Measurements from ENCODE around the gene CTNNAL1.

CTNNAL1 gene

GRCh38 chr9:109026306-109026705 is 13.0 kb upstream of the CTNNAL1 start:
- no peak for DNase-seq (ENCODE audit: low read depth)

- no peak for DNase-seq (ENCODE audit: low read depth)
Measured at GRCh38 chr9:109022873-109023272, 9.6 kb upstream of the CTNNAL1 start.

GRCh38 chr9:109020581-109021511 is 7.5 kb upstream of the CTNNAL1 start:
- no peak for DNase-seq (ENCODE audit: low read depth)

DNA sequence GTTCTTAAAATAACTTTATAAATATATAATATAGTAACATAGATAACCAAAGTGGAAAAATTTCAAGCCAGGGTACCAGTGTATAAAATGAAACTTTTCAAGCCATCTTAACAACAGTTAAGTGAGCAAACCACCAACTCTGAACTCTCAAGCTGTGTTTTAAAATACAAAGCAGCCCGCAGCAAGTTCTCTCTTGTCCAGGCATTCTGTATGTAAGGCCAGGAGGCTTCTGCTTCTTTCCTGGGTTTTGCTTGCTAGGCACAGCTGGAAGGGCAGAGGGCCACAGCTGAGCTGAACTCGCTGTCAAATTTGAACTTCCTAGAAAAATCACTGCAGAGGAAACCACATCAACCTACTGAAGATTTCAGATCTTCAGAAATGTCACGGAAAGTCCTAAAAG is 6.8 kb upstream of the CTNNAL1 start:
- no peak for DNase-seq (ENCODE audit: low read depth)

GRCh38 chr9:109019420-109019819 is 6.1 kb upstream of the CTNNAL1 start:
- no peak for DNase-seq (ENCODE audit: low read depth)

GRCh38 chr9:109017493-109017892 is 4.2 kb upstream of the CTNNAL1 start:
- DNase-seq (ENCODE audit: low read depth) = no peak

DNA sequence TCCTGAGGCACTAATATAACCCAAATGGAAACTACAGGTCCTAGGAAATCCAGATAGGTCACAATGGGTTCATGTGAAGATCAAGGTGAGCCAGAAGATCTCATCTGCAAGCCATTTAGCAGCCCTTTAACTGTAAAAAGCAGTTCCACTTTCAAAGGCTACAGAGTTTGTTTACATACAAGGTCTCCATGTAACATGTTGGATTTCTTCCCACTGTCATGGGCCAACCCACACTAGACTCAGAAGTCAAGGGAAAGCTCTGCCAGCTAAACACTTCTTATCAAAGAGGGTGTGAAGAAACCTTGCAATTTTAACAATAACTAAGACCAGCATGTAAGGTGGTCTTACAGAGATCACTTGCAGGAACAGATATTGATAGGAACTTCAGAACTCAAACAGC is 3.8 kb upstream of the CTNNAL1 start:
- no peak for DNase-seq (ENCODE audit: low read depth)

GRCh38 chr9:109016132-109016531 is 2.8 kb upstream of the CTNNAL1 start:
- no peak for DNase-seq (ENCODE audit: low read depth)

DNA sequence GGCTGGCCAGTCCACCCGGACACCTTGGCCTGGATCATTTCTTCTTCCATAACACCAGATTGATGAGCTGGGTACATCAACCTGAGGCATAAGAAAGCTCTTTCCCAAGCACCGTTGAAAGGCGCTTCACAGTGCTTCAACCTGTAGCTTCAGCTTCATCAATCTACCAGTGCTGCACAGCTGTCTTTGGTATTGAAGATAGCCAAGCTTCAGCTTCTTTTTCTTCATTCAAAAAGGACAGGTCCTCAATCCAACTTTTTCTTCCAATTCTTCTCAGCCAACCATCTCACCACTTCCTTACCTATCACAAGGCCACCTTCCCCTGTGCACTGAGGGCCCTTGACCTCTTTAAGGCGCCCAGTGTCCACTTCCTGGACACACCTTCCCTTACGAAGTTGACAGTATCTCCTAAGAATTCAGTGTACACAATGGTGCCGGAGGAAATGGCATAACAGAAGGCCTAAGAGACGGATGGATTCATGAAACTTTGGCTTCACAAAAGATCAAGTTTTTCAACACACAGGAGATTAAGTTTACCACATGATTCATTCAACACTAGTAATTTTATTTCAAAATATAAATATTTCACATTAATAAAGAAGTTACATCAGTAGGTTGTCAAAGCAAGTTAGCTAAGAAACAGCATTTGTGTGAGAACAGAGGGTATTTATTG is 1.4 kb upstream of the CTNNAL1 start:
- no peak for DNase-seq (ENCODE audit: low read depth)

GRCh38 chr9:109013679-109014607 is 644 bp upstream of the CTNNAL1 start:
- no peak for DNase-seq (ENCODE audit: low read depth)

DNA sequence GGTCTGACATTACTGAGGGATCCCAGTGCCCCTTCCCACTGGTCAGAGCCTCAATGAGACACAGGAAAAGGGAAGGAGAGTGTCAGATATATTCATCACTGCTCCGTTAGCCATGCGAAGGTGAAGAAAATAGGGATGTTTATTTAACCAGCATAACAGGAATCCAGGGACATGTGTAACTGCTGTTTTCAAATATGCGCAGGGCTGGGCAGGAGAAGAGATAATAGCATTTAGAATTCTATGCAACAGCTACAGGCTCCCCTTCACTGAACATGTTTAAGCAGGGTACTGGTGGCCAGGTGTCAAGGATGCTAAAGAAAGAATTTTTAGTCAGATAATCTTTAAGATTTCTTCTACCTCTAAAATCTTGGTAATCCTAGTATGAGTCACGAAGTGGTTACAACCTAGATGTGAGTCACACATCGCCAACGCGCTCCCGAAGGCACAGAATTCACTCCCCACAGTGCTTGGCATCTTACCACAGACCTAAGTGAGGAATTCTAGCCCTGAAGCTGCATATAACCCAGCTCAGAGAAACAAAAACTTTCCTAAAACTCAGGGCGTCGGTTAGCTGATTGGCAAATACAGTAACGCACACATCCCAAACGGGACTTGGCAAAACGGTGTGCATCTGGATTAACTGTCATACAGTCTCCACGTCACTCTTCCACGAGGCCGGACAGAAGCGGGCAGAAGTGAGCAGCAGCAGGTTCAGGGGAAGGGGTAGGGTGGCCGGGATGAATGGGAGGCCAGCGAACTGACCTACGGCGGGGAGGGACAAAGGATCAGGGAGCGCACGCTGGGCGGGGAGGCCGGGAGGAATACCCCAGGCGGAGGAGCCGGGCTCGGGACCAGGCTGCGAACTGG is 1.1 kb downstream of the CTNNAL1 start:
- DNase-seq (ENCODE audit: low read depth) = no peak

- no peak for DNase-seq (ENCODE audit: low read depth)
Measured at GRCh38 chr9:109011231-109011671, 2.0 kb downstream of the CTNNAL1 start.

DNA sequence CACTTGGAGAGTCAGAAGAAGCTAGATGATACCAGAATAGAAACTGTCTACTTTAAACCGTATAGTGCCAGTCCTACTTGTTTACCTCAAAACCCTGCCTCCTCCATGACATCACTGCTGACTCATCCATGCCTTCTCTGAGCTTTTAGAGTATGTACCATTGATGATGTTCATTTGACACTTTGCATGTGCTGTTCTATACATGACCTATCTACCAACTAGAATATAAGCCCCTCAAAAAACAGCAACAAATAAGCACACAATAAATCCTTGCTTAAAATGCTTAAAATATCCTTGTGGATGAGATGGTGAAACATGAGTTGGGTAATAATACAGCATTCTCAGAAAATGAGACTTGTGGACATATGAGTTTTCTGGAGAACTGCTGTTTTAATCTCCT is 2.6 kb downstream of the CTNNAL1 start:
- DNase-seq (ENCODE audit: low read depth) = no peak

- no peak for DNase-seq (ENCODE audit: low read depth)
Measured at GRCh38 chr9:109005678-109006077, 7.6 kb downstream of the CTNNAL1 start.

DNA sequence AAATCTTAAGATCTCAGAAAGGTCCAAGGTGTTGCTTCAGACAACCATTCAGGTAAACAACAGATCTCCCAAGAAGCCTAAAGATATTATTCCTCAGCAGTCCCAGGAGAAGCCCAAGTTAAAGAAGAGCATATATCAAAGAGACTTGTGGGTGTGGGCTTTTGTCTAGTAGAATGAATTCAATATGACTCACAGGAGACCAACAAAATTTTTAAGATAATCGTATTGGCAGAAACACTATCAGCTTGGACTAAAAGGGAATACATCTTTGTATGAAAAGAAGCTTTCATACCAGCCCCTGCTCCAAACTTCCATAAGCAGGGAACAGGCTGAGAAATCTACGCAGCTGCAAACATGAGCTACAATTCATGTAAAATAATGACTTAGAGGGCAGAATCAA is 10.2 kb downstream of the CTNNAL1 start:
- DNase-seq (ENCODE audit: low read depth) = no peak

GRCh38 chr9:109002141-109002540 is 11.2 kb downstream of the CTNNAL1 start:
- DNase-seq (ENCODE audit: low read depth) = no peak

GRCh38 chr9:109001275-109001676 is 12.0 kb downstream of the CTNNAL1 start:
- DNase-seq (ENCODE audit: low read depth) = no peak

- no peak for DNase-seq (ENCODE audit: low read depth)
Measured at GRCh38 chr9:108997112-108997511, 16.2 kb downstream of the CTNNAL1 start.

- DNase-seq (ENCODE audit: low read depth) = no peak
Measured at GRCh38 chr9:108996643-108997042, 16.7 kb downstream of the CTNNAL1 start.

DNA sequence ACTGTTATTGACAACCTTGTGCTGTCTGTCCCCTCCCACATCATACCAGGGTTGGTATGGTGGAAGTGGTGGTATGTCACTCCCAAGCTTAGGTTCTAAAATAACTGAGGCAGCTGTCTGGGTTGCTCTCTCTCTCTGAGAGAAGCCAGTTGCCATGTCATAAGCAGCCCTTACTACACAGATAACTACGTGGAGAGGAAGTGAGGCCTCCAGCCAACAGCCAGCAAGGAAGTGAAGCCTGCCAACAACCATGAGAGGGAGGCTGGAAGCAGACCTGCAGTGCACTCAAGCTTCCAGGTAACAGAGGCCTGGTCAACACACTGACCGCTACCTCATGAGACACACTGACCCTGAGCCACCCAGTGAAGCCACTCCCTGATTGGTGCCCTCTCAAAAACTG is 18.6 kb downstream of the CTNNAL1 start:
- no peak for DNase-seq (ENCODE audit: low read depth)

- no peak for DNase-seq (ENCODE audit: low read depth)
Measured at GRCh38 chr9:108991479-108991878, 21.8 kb downstream of the CTNNAL1 start.
